Hepatocyte (in vitro differentiated cells): ENCODE results near the gene HNRNPLL. TPM values are rescaled to one million over a fixed set of nuclear protein-coding genes. Genes with fewer than 3 reads are reported as not detected.
"Not testable (repeated sequence)": the region's sequence is repeated elsewhere in the genome, so short reads cannot be mapped to it uniquely, and the experiment has no call there.

Source experiments
- DNase-seq: peaks from one replicate; pipeline ENCODE4 v3.0.0-alpha.2; 2016; ENCODE audit warnings: low spot score
- H2AFZ ChIP-seq: fragments of 200-600 bp; sonication (generic); 2 replicates; pipeline ENCODE4 v1.6.0; 2016; ENCODE audit warnings: antibody characterized with exemption, mild to moderate bottlenecking
- H3K27ac ChIP-seq: fragments of 200-600 bp; sonication (generic); 2 replicates; pipeline ENCODE4 v1.5.1; 2016; ENCODE audit warnings: mild to moderate bottlenecking
- H3K27me3 ChIP-seq: fragments of 200-600 bp; sonication (generic); 2 replicates; pipeline ENCODE4 v1.6.1; 2016
- H3K36me3 ChIP-seq: fragments of 200-600 bp; sonication (generic); replicated peaks from 2 replicates; pipeline ENCODE4 v1.5.1; 2016; ENCODE audit warnings: low read depth; ENCODE audit not compliant: insufficient read depth
- H3K4me1 ChIP-seq: fragments of 200-600 bp; sonication (generic); 2 replicates; pipeline ENCODE4 v1.5.1; 2016; ENCODE audit warnings: mild to moderate bottlenecking, moderate library complexity; ENCODE audit not compliant: insufficient read depth
- H3K4me2 ChIP-seq: fragments of 200-600 bp; sonication (generic); 2 replicates; pipeline ENCODE4 v1.6.0; 2016
- H3K4me3 ChIP-seq: fragments of 200-600 bp; sonication (generic); 2 replicates; pipeline ENCODE4 v1.5.1; 2016; ENCODE audit warnings: mild to moderate bottlenecking
- H3K79me2 ChIP-seq: fragments of 200-600 bp; sonication (generic); 2 replicates; pipeline ENCODE4 v1.6.0; 2017; ENCODE audit warnings: mild to moderate bottlenecking
- H3K9me2 ChIP-seq: fragments of 200-600 bp; sonication (generic); replicated peaks from 2 replicates; pipeline ENCODE4 v1.6.0; 2017; ENCODE audit warnings: mild to moderate bottlenecking; ENCODE audit not compliant: insufficient read depth
- H3K9me3 ChIP-seq: fragments of 200-600 bp; sonication (generic); 2 replicates; pipeline ENCODE4 v1.5.1; 2016; ENCODE audit warnings: low read depth, mild to moderate bottlenecking
- H4K20me1 ChIP-seq: fragments of 200-600 bp; sonication (generic); 2 replicates; pipeline ENCODE4 v1.6.0; 2016; ENCODE audit warnings: mild to moderate bottlenecking; ENCODE audit not compliant: insufficient read depth, poor library complexity, severe bottlenecking
- EZH2 ChIP-seq: fragments of 200-600 bp; sonication (generic); IDR thresholded peaks from 2 replicates; pipeline ENCODE4 v1.6.1; 2016; ENCODE audit warnings: antibody characterized with exemption, mild to moderate bottlenecking, borderline replicate concordance
- EZH2phosphoT487 ChIP-seq: fragments of 200-600 bp; sonication (generic); IDR thresholded peaks from one replicate; pipeline ENCODE4 v1.6.1; 2018; ENCODE audit warnings: antibody characterized with exemption, mild to moderate bottlenecking, low read depth, moderate library complexity; ENCODE audit not compliant: unreplicated experiment, severe bottlenecking
- WGBS: methylation state at CpG from one replicate; pipeline ENCODE4 v1.1.6; 2016; ENCODE audit warnings: low lambda C conversion rate; ENCODE audit errors: missing lambda C conversion rate; 5-methylcytosine and 5-hydroxymethylcytosine counted together
- polyA plus RNA-seq: library from polyadenylated mRNA; unstranded; fragments of >200 nt; fragmentation: Nextera tagmentation; extraction: Ambion mirVana; gene quantifications from 2 replicates; pipeline ENCODE4 v1.2.1, GENCODE V29; 2016
- total RNA-seq: library from RNA; depleted of rRNA; stranded (reverse); fragments of >200 nt; gene quantifications from 2 replicates; pipeline ENCODE4 v1.2.3, GENCODE V29; 2014
- TF ChIP-seq, protein P1 (sequence below): fragments of 200-600 bp; sonication (generic); IDR thresholded peaks from 2 replicates; pipeline ENCODE4 v1.5.1; 2016; ENCODE audit warnings: antibody characterized with exemption, mild to moderate bottlenecking; ENCODE audit not compliant: poor library complexity

HNRNPLL gene
- total and polyA plus RNA-seq, 2 experiments from 2014 or later = 37.6 to 55.7 TPM

DNA sequence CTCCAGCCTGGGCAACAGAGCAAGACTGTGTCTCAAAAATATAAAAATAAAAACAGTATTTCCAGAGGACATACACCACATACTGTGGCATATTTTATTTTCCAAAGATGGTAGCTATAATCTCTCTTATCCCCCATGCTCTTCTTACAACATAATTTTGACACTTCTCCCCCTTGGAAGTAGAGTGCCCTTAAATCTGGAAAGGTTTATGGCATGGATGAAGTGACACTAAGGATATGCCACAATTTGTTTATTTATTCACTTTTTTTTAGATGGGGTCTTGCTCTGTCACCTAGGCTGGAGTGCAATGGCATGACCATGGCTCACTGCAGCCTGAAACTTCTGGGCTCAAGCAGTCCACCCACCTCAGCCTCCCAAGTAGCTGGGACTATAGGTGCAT, 56.7 kb downstream of the HNRNPLL start:
- Histone ChIP-seq H3K79me2 (no peaks in the 10 kb centered on the region), H3K27me3 (no peaks in the 10 kb centered on the region), H4K20me1 (no peaks in the 10 kb centered on the region), H3K36me3 (no peaks in the 10 kb centered on the region), H3K27ac (no peak overlapping the region), H3K4me3 (no peak overlapping the region), H2AFZ (no peak overlapping the region), H3K9me3 (no peaks in the 10 kb centered on the region), H3K4me2 (no peak overlapping the region), H3K9me2 (no peaks in the 10 kb centered on the region), H3K4me1 (no peaks in the 10 kb centered on the region)
- TF ChIP-seq, protein P1, sequence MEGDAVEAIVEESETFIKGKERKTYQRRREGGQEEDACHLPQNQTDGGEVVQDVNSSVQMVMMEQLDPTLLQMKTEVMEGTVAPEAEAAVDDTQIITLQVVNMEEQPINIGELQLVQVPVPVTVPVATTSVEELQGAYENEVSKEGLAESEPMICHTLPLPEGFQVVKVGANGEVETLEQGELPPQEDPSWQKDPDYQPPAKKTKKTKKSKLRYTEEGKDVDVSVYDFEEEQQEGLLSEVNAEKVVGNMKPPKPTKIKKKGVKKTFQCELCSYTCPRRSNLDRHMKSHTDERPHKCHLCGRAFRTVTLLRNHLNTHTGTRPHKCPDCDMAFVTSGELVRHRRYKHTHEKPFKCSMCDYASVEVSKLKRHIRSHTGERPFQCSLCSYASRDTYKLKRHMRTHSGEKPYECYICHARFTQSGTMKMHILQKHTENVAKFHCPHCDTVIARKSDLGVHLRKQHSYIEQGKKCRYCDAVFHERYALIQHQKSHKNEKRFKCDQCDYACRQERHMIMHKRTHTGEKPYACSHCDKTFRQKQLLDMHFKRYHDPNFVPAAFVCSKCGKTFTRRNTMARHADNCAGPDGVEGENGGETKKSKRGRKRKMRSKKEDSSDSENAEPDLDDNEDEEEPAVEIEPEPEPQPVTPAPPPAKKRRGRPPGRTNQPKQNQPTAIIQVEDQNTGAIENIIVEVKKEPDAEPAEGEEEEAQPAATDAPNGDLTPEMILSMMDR = no peak
- TF ChIP-seq EZH2phosphoT487 (no peak), EZH2 (no peak)
- DNase-seq = no peak

DNA sequence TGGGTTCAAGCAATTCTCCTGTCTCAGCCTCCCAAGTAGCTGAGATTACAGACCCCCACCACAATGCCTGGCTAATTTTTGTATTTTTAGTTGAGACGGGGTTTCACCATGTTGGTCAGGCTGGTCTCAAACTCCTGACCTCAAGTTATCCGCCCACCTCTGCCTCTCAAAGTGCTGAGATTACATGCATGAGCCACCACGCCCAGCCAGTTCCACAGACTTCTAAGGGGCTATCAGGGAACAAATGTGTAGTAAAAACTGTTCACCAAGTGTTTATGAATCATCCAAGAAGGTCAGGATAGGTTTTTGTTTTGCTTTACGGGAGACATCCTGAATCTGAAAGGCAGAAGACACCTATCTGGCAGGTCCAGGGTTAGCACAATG, 60.5 kb downstream of the HNRNPLL start:
- not testable (repeated sequence) for H2AFZ ChIP-seq, H3K4me1 ChIP-seq, H3K36me3 ChIP-seq, H3K9me3 ChIP-seq, H3K9me2 ChIP-seq, H3K27me3 ChIP-seq, H4K20me1 ChIP-seq, H3K79me2 ChIP-seq, H3K4me3 ChIP-seq
- WGBS = 58% methylated on average over 4 of the region's 4 CpGs
- Histone ChIP-seq H3K4me2 (peak overlapping the region; percentile 52), H3K27ac (peak overlapping the region; percentile 53)
- peak; percentile 21 for DNase-seq

DNA sequence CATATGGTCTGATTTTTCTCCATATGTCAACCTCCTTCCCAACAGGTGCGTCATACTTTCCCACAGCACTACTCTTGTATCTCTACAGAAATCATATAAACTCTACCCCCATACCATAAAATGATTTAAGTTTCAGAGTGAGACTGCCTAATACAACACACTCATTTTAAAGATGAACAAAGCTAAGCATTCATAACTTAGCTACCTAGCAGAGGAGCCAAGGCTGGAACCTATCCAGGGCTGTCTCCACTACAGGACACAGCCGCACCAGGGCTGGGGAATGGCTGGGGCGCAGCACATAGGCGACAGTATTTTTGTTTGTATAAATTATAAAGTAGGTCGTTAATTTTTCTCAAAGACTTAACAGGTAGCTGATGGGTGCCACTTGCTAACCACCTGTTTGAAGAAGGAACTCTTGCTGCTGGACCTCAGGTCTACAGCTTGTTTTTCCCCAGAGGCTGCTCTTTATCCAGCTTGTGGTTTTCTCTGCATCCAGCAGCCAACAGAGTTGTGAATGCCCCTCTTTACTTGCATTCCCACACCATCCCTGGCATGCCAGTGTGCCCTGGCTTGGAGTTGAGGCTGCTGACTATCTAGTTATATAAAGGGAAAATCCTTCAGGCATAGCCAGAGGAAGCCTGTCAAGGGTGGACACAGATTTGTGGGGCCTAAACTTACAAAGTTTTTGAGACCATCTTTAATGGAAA, 62.0 kb downstream of the HNRNPLL start:
- Histone ChIP-seq H3K36me3 (no peaks in the 10 kb centered on the region), H3K79me2 (no peaks in the 10 kb centered on the region), H3K4me3 (no peak overlapping the region), H2AFZ (no peak overlapping the region), H3K9me3 (no peaks in the 10 kb centered on the region), H3K27ac (no peak overlapping the region), H3K9me2 (no peaks in the 10 kb centered on the region), H3K4me2 (no peak overlapping the region), H4K20me1 (no peaks in the 10 kb centered on the region), H3K27me3 (no peaks in the 10 kb centered on the region), H3K4me1 (no peaks in the 10 kb centered on the region)
- TF ChIP-seq, protein P1 = no peak
- TF ChIP-seq EZH2 = no peak
- TF ChIP-seq EZH2phosphoT487 = no peak
- 88% methylated on average over 5 of the region's 5 CpGs for WGBS
- DNase-seq = no peak

DNA sequence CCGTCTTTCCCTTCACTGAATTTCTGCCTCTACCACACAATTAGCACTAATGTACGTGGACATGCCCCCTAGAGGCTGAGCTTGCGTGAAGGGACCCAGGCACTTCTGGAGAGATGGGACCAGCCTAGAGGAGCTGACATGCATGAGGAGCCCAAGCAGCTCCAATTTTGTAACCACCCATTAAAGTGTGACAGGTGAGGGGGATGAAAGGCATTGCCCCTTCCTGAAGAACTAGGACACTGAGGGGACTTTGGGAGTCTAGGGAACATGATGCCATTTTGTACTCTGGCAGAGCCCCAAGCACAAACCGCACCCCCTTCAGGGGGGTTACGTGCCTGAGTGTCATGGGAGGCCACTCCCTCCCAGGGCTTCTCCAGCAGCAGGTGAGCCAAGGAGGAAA, 63.6 kb downstream of the HNRNPLL start:
- no peaks in the 10 kb centered on the region for H3K27me3 ChIP-seq
- H2AFZ ChIP-seq = no peak overlapping the region
- no peak overlapping the region for H3K4me3 ChIP-seq
- H3K79me2 ChIP-seq = no peaks in the 10 kb centered on the region
- TF ChIP-seq, protein P1 = no peak
- TF ChIP-seq EZH2 (no peak), EZH2phosphoT487 (no peak)
- no peaks in the 10 kb centered on the region for H3K36me3 ChIP-seq
- no peak for DNase-seq
- H3K9me2 ChIP-seq = no peaks in the 10 kb centered on the region
- H3K9me3 ChIP-seq = no peaks in the 10 kb centered on the region
- WGBS = 93% methylated on average over 5 of the region's 5 CpGs
- H3K27ac ChIP-seq = no peak overlapping the region
- H3K4me1 ChIP-seq = no peaks in the 10 kb centered on the region
- no peak overlapping the region for H3K4me2 ChIP-seq
- no peaks in the 10 kb centered on the region for H4K20me1 ChIP-seq
